Endodermal cell (in vitro differentiated cells): Measurements from ENCODE around the gene COX19. TPM values are rescaled to one million over a fixed set of nuclear protein-coding genes. Genes with fewer than 3 reads are reported as not detected.

Experiments used
- DNase-seq: peaks from one replicate; pipeline ENCODE4 v3.0.0-alpha.2; 2017
- H3K27ac ChIP-seq: 2 replicates; pipeline ENCODE4 v1.5.1; 2013; ENCODE audit warnings: mild to moderate bottlenecking, low read depth, low read length, moderate library complexity
- H3K27me3 ChIP-seq: 2 replicates; pipeline ENCODE4 v1.6.1; 2013; ENCODE audit warnings: mild to moderate bottlenecking, low read length, moderate library complexity; ENCODE audit not compliant: insufficient read depth, control insufficient read depth, poor library complexity, severe bottlenecking
- H3K36me3 ChIP-seq: 2 replicates; pipeline ENCODE4 v1.7.0; 2013; ENCODE audit warnings: mild to moderate bottlenecking, low read length, moderate library complexity; ENCODE audit not compliant: control insufficient read depth, insufficient read depth
- H3K4me1 ChIP-seq: one replicate; pipeline ENCODE4 v1.7.0; 2013; ENCODE audit warnings: low read length; ENCODE audit not compliant: control insufficient read depth, insufficient read depth
- H3K4me3 ChIP-seq: 2 replicates; pipeline ENCODE4 v1.5.1; 2013; ENCODE audit warnings: mild to moderate bottlenecking, low read length, moderate library complexity
- H3K9ac ChIP-seq: 2 replicates; pipeline ENCODE4 v1.6.1; 2013; ENCODE audit warnings: mild to moderate bottlenecking, low read length, moderate library complexity; ENCODE audit not compliant: poor library complexity, severe bottlenecking; ENCODE audit errors: extremely low read depth
- H3K9me3 ChIP-seq: 2 replicates; pipeline ENCODE4 v1.6.1; 2013; ENCODE audit warnings: mild to moderate bottlenecking, low read length, moderate library complexity; ENCODE audit not compliant: control insufficient read depth
- H3K27ac Mint-ChIP-seq: 2 replicates; pipeline ENCODE4 v1.8.0; 2020; ENCODE audit warnings: mixed read lengths
- H3K27me3 Mint-ChIP-seq: 2 replicates; pipeline ENCODE4 v1.8.0; 2021; ENCODE audit warnings: mild to moderate bottlenecking, mixed read lengths; ENCODE audit not compliant: insufficient read depth
- H3K36me3 Mint-ChIP-seq: 2 replicates; pipeline ENCODE4 v1.8.0; 2020; ENCODE audit warnings: low read depth, mixed read lengths
- H3K4me1 Mint-ChIP-seq: 2 replicates; pipeline ENCODE4 v1.8.0; 2020; ENCODE audit warnings: mixed read lengths
- H3K4me3 Mint-ChIP-seq: 2 replicates; pipeline ENCODE4 v1.8.0; 2020; ENCODE audit warnings: mild to moderate bottlenecking, moderate library complexity, mixed read lengths
- H3K9me3 Mint-ChIP-seq: 2 replicates; pipeline ENCODE4 v1.8.0; 2020; ENCODE audit warnings: mild to moderate bottlenecking, mixed read lengths
- CTCF ChIP-seq: fragments of 200-600 bp; sonication (generic); conservative IDR thresholded peaks from 2 replicates; pipeline ENCODE4 v1.5.0; 2021; ENCODE audit warnings: antibody characterized with exemption, mild to moderate bottlenecking
- WGBS, 2 experiments: methylation state at CpG; one replicate each; pipeline versions ENCODE4 v1.1.5 to v1.1.7; 2013; ENCODE audit warnings: missing lambda C conversion rate in 2 of 2, mixed read lengths in 1 of 2; ENCODE audit not compliant: insufficient coverage in 1 of 2, insufficient read length in 1 of 2; 5-methylcytosine and 5-hydroxymethylcytosine counted together
- total RNA-seq, 2 donors: library from RNA; stranded (reverse); fragmentation: NEBNext Ultra II Directional in 1 of 2; extraction: Animal tissue kit (Norgen Biotek cat#: 25700) in 1 of 2; gene quantifications; 2 replicates in 1 of 2; 3 replicates in 1 of 2; pipeline ENCODE4 v1.2.1, GENCODE V29; 2021

COX19 gene
- total RNA-seq, 2 donors from 2014 or later = 15.0 to 18.5 TPM

DNA sequence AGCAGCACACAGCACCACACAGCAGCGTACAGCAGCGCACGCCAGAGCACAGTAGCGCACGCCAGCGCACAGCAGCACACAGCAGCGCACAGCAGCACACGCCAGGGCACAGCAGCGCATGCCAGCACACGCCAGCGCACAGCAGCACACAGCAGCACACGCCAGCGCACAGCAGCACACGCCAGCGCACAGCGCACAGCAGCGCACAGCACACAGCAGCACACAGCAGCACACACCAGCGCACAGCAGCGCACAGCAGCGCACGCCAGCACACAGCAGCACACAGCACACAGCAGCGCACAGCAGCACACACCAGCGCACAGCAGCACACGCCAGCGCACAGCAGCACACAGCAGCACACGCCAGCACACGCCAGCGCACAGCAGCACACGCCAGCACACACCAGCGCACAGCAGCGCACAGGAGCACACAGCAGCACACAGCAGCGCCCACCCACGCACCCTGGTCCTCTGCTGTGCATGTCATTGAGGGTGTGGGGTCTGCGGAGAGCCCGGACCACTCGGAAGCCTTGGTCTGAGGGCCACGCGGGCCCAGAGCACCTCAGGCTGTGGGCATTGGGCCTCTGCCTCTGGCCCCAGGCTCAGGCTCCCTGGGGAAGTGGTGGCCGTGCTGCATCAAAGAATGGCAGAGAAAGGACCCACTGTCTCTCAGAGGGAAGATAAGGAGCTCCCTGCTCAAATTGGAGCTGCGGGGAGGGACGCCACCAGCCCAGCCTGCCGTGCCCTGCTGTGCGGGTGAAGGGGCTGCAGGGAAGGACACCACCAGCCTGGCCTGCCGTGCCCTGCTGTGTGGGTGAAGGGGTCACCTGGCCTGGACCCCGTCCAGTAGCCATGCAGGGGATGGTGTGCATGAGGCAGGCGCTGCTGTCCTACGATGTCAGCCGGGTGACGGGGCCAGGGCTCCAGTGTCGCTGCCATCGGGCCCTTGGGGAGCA, 41.5 kb upstream of the COX19 start:
- DNase-seq = no peak

DNA sequence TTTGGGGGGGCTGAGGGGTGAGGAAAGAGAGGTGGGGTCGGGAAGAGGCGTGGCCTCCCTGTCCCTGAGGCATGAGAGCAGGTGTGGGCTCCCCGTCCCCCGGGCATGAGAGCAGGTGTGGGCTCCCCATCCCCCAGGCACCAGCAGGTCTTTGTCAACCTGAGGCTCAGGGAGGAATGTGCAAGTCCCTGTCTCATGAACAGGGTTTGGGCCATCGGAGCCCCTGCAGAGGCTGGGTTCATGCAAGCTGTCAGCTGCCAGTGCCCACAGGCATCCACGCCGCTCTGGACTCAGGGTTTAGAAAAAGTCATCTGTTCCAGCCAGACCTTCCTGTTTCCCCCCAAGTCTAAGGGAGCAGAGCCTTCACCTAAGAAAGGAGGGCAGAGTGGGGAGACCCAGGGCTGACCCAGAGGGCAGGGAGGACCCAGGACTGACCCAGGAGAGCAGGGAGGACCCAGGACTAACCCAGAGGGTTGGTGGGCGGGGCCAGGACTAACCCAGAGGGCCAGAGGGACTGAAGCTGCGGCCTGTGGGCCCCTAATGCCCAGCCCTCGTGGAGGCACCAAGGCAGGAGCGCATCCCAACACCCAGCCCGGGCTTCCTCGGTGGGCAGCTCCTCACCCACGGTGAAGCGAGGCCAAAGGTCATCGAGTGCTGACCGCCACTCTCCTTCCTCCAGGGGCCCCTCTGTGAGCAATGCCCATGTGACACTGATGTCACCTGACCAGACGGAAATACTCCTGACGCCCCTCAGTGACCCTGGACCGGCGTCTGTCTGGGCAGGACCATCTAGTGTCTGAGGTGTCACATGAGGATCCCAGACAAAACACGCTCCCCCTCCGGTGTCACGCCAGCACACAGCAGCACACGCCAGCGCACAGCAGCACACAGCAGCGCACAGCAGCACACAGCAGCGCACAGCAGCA, 40.1 kb upstream of the COX19 start:
- Mint-ChIP-seq H3K27ac (no peak overlapping the region), H3K27me3 (no peaks in the 10 kb centered on the region), H3K4me1 (no peaks in the 10 kb centered on the region), H3K9me3 (no peaks in the 10 kb centered on the region), H3K36me3 (peaks cover 4% of the 10 kb centered on the region), H3K4me3 (no peak overlapping the region)
- H3K9ac ChIP-seq = no peak overlapping the region
- peak overlapping the region; percentile 29 for H3K27ac ChIP-seq
- DNase-seq = no peak
- no peak for TF ChIP-seq CTCF
- H3K27me3 ChIP-seq = no peaks in the 10 kb centered on the region
- H3K4me3 ChIP-seq = no peak overlapping the region
- H3K4me1 ChIP-seq = no peaks in the 10 kb centered on the region
- WGBS, 2 experiments = 92 to 93% methylated on average over 15 to 28 of the region's 28 CpGs
- peaks cover 4% of the 10 kb centered on the region for H3K36me3 ChIP-seq
- H3K9me3 ChIP-seq = no peaks in the 10 kb centered on the region

More for the DNA sequence above, 41.5 kb upstream of the COX19 start:
- Mint-ChIP-seq H3K9me3 (no peaks in the 10 kb centered on the region), H3K27me3 (no peaks in the 10 kb centered on the region), H3K4me3 (no peak overlapping the region), H3K27ac (no peak overlapping the region), H3K36me3 (peaks cover 11% of the 10 kb centered on the region), H3K4me1 (no peaks in the 10 kb centered on the region)
- no peaks in the 10 kb centered on the region for H3K27me3 ChIP-seq
- WGBS, 2 experiments = 95 to 96% methylated on average over 28 to 51 of the region's 51 CpGs
- H3K4me1 ChIP-seq = no peaks in the 10 kb centered on the region
- H3K4me3 ChIP-seq = no peak overlapping the region
- H3K9me3 ChIP-seq = no peaks in the 10 kb centered on the region
- H3K36me3 ChIP-seq = peaks cover 6% of the 10 kb centered on the region
- no peak overlapping the region for H3K27ac ChIP-seq
- TF ChIP-seq CTCF = no peak
- H3K9ac ChIP-seq = no peak overlapping the region

GRCh38 chr7:1014681-1015080, 39.3 kb upstream of the COX19 start:
- 94 to 98% methylated on average over 19 to 20 of the region's 20 CpGs for WGBS, 2 experiments
- H3K9ac ChIP-seq = no peak overlapping the region

More at GRCh38 chr7:1014681-1015080, 39.3 kb upstream of the COX19 start:
- Mint-ChIP-seq H3K36me3 (peaks cover 5% of the 10 kb centered on the region), H3K4me3 (no peak overlapping the region), H3K27me3 (no peaks in the 10 kb centered on the region), H3K27ac (no peak overlapping the region), H3K4me1 (no peaks in the 10 kb centered on the region), H3K9me3 (no peaks in the 10 kb centered on the region)
- DNase-seq = no peak
- peaks cover 4% of the 10 kb centered on the region for H3K36me3 ChIP-seq
- no peak overlapping the region for H3K27ac ChIP-seq
- H3K4me1 ChIP-seq = no peaks in the 10 kb centered on the region
- no peak for TF ChIP-seq CTCF
- H3K27me3 ChIP-seq = no peaks in the 10 kb centered on the region
- no peak overlapping the region for H3K4me3 ChIP-seq
- H3K9me3 ChIP-seq = no peaks in the 10 kb centered on the region
